CD4-positive, CD25-positive, alpha-beta regulatory T cell (primary cell): ENCODE data around the gene DNAL4. TPM values are rescaled to one million over a fixed set of nuclear protein-coding genes. Genes with fewer than 3 reads are reported as not detected.

Experiments
- ATAC-seq, 2 donors: fragments of 150-1000 bp; cut with Tn5 transposase; one replicate each; pipeline ENCODE4 v1.10.0; 2021; ENCODE audit warnings: low read depth in 2 of 2, moderate number of reproducible peaks in 2 of 2, moderate library complexity in 1 of 2
- DNase-seq, 3 donors: peaks; one replicate each; pipeline versions ENCODE4 v3.0.0 to v3.0.0-alpha.2; 2012 to 2022; ENCODE audit warnings: mixed read lengths in 1 of 3
- H3K27ac ChIP-seq: one replicate; pipeline ENCODE4 v1.7.0; 2013; ENCODE audit warnings: mild to moderate bottlenecking, low read length; ENCODE audit not compliant: insufficient read depth, poor library complexity, severe bottlenecking
- H3K27me3 ChIP-seq: one replicate; pipeline ENCODE4 v1.7.0; 2013; ENCODE audit warnings: low read length; ENCODE audit not compliant: control insufficient read depth, insufficient read depth
- H3K36me3 ChIP-seq: one replicate; pipeline ENCODE4 v1.7.0; 2013; ENCODE audit warnings: mild to moderate bottlenecking, low read length, moderate library complexity; ENCODE audit not compliant: control insufficient read depth, insufficient read depth
- H3K4me1 ChIP-seq: 2 replicates; pipeline ENCODE4 v1.7.0; 2013; ENCODE audit warnings: mild to moderate bottlenecking, low read length; ENCODE audit not compliant: insufficient read depth, control insufficient read depth, poor library complexity, severe bottlenecking
- H3K4me3 ChIP-seq: one replicate; pipeline ENCODE4 v1.7.0; 2013; ENCODE audit warnings: low read depth, mild to moderate bottlenecking, low read length, moderate library complexity
- H3K9me3 ChIP-seq, 2 experiments: 1 replicate in 1 of 2; 2 replicates in 1 of 2; pipeline ENCODE4 v1.7.0; 2013; ENCODE audit warnings: low read length in 2 of 2, mild to moderate bottlenecking in 1 of 2, moderate library complexity in 1 of 2; ENCODE audit not compliant: control insufficient read depth in 2 of 2
- H3K27ac Mint-ChIP-seq, 3 donors: one replicate each; pipeline ENCODE4 v1.8.0; 2020 to 2022; ENCODE audit warnings: mild to moderate bottlenecking in 3 of 3, mixed read lengths in 3 of 3, moderate library complexity in 2 of 3
- H3K27me3 Mint-ChIP-seq: one replicate; pipeline ENCODE4 v1.8.0; 2022; ENCODE audit warnings: mild to moderate bottlenecking, mixed read lengths
- H3K36me3 Mint-ChIP-seq: one replicate; pipeline ENCODE4 v1.8.0; 2020; ENCODE audit warnings: mixed read lengths
- H3K4me1 Mint-ChIP-seq, 4 donors: one replicate each; pipeline ENCODE4 v1.8.0; 2020 to 2022; ENCODE audit warnings: mixed read lengths in 4 of 4, mild to moderate bottlenecking in 1 of 4
- H3K4me3 Mint-ChIP-seq, 4 donors: one replicate each; pipeline ENCODE4 v1.8.0; 2020 to 2022; ENCODE audit warnings: mild to moderate bottlenecking in 4 of 4, mixed read lengths in 4 of 4, moderate library complexity in 3 of 4
- H3K9me3 Mint-ChIP-seq, 7 donors: one replicate each; pipeline ENCODE4 v1.8.0; 2020 to 2022; ENCODE audit warnings: mixed read lengths in 7 of 7, mild to moderate bottlenecking in 3 of 7, moderate library complexity in 2 of 7
- polyA plus RNA-seq, 4 donors: library from polyadenylated mRNA; unstranded; fragments of 300-500 nt; fragmentation: Illumina TruSeq; gene quantifications; one replicate each; pipeline ENCODE4 v1.2.3, GENCODE V29; 2021
- total RNA-seq: library from RNA; stranded (reverse); gene quantifications from one replicate; pipeline ENCODE4 v1.2.3, GENCODE V29; 2022

Gene DNAL4
- total and polyA plus RNA-seq, 5 donors from 2014 or later, result 6.3 to 10.9 (median 9.9) TPM

- H3K4me3 Mint-ChIP-seq, result peak overlapping the region in 1 of 4 donors; percentile 35
- no peaks in the 10 kb centered on the region for H3K9me3 ChIP-seq
- H3K36me3 Mint-ChIP-seq, result peaks cover 21% of the 10 kb centered on the region
- no peaks in the 10 kb centered on the region for H3K4me1 ChIP-seq
- no peak overlapping the region for H3K27ac ChIP-seq
- no peaks in the 10 kb centered on the region for H3K27me3 ChIP-seq
- H3K36me3 ChIP-seq, result peaks cover 8% of the 10 kb centered on the region
- H3K4me1 Mint-ChIP-seq, result peaks cover 0 to 14% (median 4%) of the 10 kb centered on the region in 4 donors
- peak overlapping the region in 2 of 3 donors; percentile 70 to 93 for H3K27ac Mint-ChIP-seq
- DNase-seq, result no peak
- ATAC-seq, result no peak
- no peaks in the 10 kb centered on the region for H3K27me3 Mint-ChIP-seq
- H3K4me3 ChIP-seq, result no peak overlapping the region
- H3K9me3 Mint-ChIP-seq, result no peaks in the 10 kb centered on the region
Observed at GRCh38 chr22:38783095-38783615, 10.8 kb downstream of the DNAL4 start.

DNA sequence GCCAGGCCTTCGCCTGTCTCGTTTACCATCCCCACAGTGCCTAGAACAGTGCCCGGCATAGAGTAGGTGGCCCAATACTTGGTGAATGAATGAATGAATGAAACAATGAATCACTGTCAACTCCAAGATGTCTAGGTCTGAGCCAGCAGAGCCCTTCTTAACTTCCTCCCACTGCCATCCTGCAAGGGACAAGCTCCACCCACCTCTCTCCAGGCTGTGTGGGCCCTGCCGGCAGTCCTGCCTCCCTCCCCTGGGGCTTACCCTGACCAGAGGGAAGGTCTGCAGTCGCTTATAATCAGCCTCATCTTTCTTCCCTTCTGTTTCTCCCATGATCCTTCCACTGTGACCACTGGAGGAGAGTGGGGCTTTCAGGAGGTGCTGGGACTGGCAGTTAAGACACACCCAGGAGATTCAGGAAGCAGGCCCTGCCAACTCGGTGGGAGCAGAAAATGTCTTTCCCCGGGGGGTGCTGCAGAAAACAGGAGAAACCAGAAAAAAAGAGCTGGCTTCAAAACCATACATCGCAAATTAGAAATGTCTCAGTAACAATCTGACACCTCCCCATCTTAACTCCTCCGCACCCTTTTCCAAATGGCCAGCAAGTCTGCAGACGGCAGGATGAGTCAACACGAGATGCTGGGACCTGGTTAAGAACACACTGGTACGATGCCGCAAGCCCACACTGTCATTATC, 11.4 kb downstream of the DNAL4 start:
- H3K36me3 Mint-ChIP-seq, result peaks cover 21% of the 10 kb centered on the region
- Histone ChIP-seq H3K4me3 (no peak overlapping the region), H3K27ac (no peak overlapping the region), H3K36me3 (peaks cover 8% of the 10 kb centered on the region), H3K4me1 (no peaks in the 10 kb centered on the region), H3K9me3 (no peaks in the 10 kb centered on the region), H3K27me3 (no peaks in the 10 kb centered on the region)
- DNase-seq (no peak), ATAC-seq (no peak)
- H3K27me3 Mint-ChIP-seq, result no peaks in the 10 kb centered on the region
- no peak overlapping the region for H3K4me3 Mint-ChIP-seq
- peak overlapping the region; percentile 25 to 93 (median 70) for H3K27ac Mint-ChIP-seq
- no peaks in the 10 kb centered on the region for H3K9me3 Mint-ChIP-seq
- peaks cover 0 to 14% (median 5%) of the 10 kb centered on the region in 4 donors for H3K4me1 Mint-ChIP-seq

DNA sequence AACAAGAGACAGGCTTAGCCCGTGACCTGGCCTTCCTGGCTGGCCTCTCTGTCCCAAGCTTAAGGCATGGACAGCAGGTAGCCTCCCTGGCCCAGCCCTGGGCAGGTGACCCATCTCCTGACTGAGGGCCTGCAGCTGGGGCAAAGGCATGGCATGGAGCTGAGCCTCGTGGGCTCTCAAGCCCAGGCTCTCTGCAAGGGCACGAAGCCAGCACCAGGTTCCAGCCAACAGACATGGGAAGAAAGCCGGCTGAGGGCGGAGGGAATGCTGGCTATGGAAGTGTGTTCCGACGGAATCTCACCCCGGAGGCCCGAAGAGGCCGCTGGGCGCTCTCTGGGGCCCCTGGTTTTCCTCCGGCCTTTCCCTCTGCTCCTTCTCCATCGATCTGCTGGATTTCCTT, 12.9 kb downstream of the DNAL4 start:
- H3K9me3 Mint-ChIP-seq, result no peaks in the 10 kb centered on the region

DNA sequence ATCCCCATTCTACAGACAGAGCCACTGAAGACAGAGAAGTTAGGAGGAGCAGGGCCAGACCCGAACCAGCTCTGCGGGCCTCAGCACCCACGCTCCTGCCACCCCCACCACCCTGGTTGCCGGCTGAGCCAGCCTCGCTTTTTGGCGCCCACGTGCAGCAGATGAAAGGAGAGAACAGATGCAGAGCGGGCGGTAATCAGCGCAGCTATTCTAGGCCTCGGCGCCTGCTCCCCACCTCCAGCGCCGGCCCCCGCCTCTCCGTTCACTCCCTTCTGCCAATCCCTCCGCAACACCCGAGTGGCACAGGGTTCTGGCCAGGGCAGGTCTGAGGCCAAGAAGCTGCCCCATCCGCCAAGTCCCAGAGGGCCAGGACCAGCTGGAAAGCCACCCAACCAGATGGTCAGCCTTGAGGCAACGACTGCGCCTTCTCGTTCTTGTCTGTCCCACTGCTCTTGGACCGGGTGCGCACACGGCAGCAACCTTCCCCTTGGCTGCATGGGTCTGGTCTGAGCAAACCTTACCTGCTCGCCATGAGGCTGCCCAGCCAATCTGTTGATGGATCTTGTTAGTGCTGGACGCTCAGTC, 16.8 kb downstream of the DNAL4 start:
- Mint-ChIP-seq H3K36me3 (peaks cover 15% of the 10 kb centered on the region), H3K4me3 (no peak overlapping the region), H3K27ac (no peak overlapping the region), H3K9me3 (no peaks in the 10 kb centered on the region), H3K27me3 (no peaks in the 10 kb centered on the region), H3K4me1 (peaks cover 0 to 3% (median 1%) of the 10 kb centered on the region in 4 donors)
- ATAC-seq (no peak), DNase-seq (no peak)
- H3K36me3 ChIP-seq, result peaks cover 8% of the 10 kb centered on the region
- H3K9me3 ChIP-seq, result no peaks in the 10 kb centered on the region
- no peaks in the 10 kb centered on the region for H3K27me3 ChIP-seq
- no peaks in the 10 kb centered on the region for H3K4me1 ChIP-seq
- no peak overlapping the region for H3K27ac ChIP-seq
- H3K4me3 ChIP-seq, result no peak overlapping the region

More for the DNA sequence above, 12.9 kb downstream of the DNAL4 start:
- no peaks in the 10 kb centered on the region for H3K4me1 ChIP-seq
- no peaks in the 10 kb centered on the region for H3K27me3 ChIP-seq
- DNase-seq, result no peak
- H3K36me3 Mint-ChIP-seq, result peaks cover 21% of the 10 kb centered on the region
- H3K27ac Mint-ChIP-seq, result peak overlapping the region in 2 of 3 donors; percentile 70 to 90
- H3K36me3 ChIP-seq, result peaks cover 8% of the 10 kb centered on the region
- H3K9me3 ChIP-seq, result no peaks in the 10 kb centered on the region
- no peak overlapping the region for H3K4me3 ChIP-seq
- no peaks in the 10 kb centered on the region for H3K27me3 Mint-ChIP-seq
- H3K4me1 Mint-ChIP-seq, result peaks cover 0 to 14% (median 5%) of the 10 kb centered on the region in 4 donors
- H3K27ac ChIP-seq, result no peak overlapping the region
- no peak overlapping the region for H3K4me3 Mint-ChIP-seq
- ATAC-seq, result no peak

GRCh38 chr22:38776086-38776485, 17.9 kb downstream of the DNAL4 start:
- Mint-ChIP-seq H3K27me3 (no peaks in the 10 kb centered on the region), H3K27ac (no peak overlapping the region), H3K36me3 (peaks cover 4% of the 10 kb centered on the region), H3K4me3 (no peak overlapping the region), H3K9me3 (no peaks in the 10 kb centered on the region), H3K4me1 (peaks cover 0 to 3% (median 0%) of the 10 kb centered on the region in 4 donors)
- Histone ChIP-seq H3K27ac (no peak overlapping the region), H3K27me3 (no peaks in the 10 kb centered on the region), H3K9me3 (no peaks in the 10 kb centered on the region), H3K36me3 (peaks cover 8% of the 10 kb centered on the region), H3K4me3 (no peak overlapping the region), H3K4me1 (no peaks in the 10 kb centered on the region)
- no peak for ATAC-seq
- DNase-seq, result no peak

GRCh38 chr22:38775656-38776055, 18.3 kb downstream of the DNAL4 start:
- Histone ChIP-seq H3K27me3 (no peaks in the 10 kb centered on the region), H3K4me1 (no peaks in the 10 kb centered on the region), H3K36me3 (peaks cover 8% of the 10 kb centered on the region), H3K4me3 (no peak overlapping the region), H3K9me3 (no peaks in the 10 kb centered on the region), H3K27ac (no peak overlapping the region)
- no peak for ATAC-seq
- peaks cover 4% of the 10 kb centered on the region for H3K36me3 Mint-ChIP-seq
- no peak overlapping the region for H3K4me3 Mint-ChIP-seq
- H3K27me3 Mint-ChIP-seq, result no peaks in the 10 kb centered on the region
- H3K4me1 Mint-ChIP-seq, result peaks cover 0 to 3% (median 0%) of the 10 kb centered on the region in 4 donors
- no peaks in the 10 kb centered on the region for H3K9me3 Mint-ChIP-seq
- DNase-seq, result no peak
- no peak overlapping the region for H3K27ac Mint-ChIP-seq

DNA sequence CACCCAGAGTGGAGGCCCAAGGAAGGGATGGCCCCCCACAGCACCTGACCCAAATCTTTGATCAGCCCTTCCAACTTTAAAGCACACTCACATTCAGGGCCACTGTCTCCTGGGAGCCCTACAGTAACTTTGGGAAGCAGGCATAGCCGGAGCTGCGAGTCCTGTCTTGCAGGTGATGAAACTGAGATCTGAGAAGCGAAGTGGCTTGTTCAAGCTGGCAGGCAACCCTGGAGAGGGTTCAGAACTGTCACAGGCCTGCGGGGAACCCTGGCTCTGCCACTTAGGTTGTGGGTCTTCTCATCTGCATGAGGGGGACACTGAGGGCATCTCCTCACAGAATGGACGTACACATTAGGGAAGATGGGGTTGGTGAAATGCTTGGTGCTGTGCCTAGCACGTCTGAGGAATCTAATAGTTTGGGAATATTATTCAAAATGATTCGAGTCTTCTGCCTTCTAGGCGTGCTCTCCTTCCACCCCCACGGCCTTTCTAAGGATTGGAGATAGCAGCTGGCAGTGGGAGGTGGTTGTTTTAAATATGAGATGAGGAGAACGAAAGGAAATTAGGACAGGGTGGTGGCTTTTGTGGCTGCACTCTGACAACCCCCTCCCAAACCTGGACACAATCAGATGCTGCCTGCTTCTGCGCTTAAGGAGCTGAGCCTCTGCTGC, 19.3 kb downstream of the DNAL4 start:
- no peaks in the 10 kb centered on the region for H3K9me3 ChIP-seq
- no peak for ATAC-seq
- peaks cover 2% of the 10 kb centered on the region for H3K36me3 ChIP-seq
- H3K4me3 ChIP-seq, result no peak overlapping the region
- H3K27ac Mint-ChIP-seq, result peak overlapping the region in 1 of 3 donors; percentile 43
- no peaks in the 10 kb centered on the region for H3K27me3 ChIP-seq
- no peak overlapping the region for H3K27ac ChIP-seq
- H3K4me3 Mint-ChIP-seq, result no peak overlapping the region
- H3K27me3 Mint-ChIP-seq, result no peaks in the 10 kb centered on the region
- H3K4me1 Mint-ChIP-seq, result peaks cover 0 to 3% (median 0%) of the 10 kb centered on the region in 4 donors
- no peaks in the 10 kb centered on the region for H3K9me3 Mint-ChIP-seq
- H3K4me1 ChIP-seq, result no peaks in the 10 kb centered on the region
- DNase-seq, result no peak
- H3K36me3 Mint-ChIP-seq, result peaks cover 4% of the 10 kb centered on the region
